ENCODE measurements around the gene FMOD.
A peak's percentile ranks its signal among the peaks of the same experiment; 100 is the strongest.
"Not testable (repeated sequence)": the region's sequence is repeated elsewhere in the genome, so short reads cannot be mapped to it uniquely, and the experiment has no call there.

FMOD gene

DNA sequence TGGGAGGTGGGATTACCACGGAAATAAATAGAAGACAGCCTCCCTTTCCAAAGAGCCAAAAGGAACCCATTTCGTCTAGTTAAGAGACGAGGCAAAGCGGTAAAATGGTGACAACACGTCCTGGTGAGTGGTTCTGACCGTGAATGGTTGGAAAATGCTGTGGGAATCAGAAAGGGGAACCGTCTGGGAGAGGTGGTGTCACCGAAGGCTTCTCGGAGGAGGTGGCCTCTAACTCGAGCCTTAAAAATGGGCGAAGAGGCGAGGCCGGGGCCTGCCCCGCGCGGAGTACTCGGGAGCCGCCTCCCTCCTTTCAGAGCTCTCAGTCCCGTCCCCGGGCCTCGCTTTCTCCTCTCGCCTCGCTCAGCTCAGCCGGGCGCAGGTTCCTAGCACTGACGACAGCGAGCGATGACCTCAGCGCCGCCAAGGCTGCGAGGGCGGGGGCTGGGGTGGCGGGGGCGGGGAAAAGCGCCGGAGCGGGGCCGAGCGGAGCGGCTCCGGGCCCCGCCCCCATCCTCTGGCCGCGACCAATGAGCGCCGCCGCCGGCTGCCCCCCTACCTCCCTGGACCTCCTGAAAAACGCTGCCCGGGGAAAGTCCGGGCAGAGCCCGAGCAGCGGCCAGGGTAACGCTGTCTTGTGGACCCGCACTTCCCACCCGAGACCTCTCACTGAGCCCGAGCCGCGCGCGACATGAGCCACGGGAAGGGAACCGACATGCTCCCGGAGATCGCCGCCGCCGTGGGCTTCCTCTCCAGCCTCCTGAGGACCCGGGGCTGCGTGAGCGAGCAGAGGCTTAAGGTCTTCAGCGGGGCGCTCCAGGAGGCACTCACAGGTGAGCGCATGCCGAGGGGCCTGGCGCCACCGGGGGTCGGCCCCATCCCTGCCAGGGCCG, 45.8 kb downstream of the FMOD start, which contains the start of gene BTG2:
BTG2 (plus strand) TSS at position 601 of the 890 bp plus-strand sequence; CDS start at position 689, 88 bp downstream.
- DNase-seq: peak; percentile 96

DNA sequence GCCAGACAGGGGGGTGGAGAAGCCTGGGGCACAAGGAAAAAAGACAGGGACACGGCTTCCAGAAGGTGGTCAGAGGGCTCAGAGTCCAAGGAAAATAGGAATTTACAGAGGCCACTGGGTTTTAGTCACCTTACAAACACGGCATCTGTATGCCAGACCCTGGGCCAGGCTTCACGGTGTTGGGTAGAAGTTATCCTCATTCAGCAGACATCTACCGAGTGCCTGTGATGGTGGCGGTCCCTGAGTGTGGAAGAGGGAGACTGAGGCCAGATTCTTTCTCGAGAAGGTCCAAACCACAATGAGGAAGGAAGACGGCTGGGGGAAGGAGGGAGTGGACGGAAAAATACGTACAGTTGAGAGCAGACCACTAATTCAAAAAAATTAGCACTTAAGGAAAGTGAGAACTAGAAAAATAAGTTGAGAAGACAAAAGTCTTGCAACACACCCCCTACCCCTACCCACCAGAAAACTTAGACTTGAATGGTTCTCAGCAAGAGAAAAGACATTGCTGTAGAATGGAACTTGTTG, 46.5 kb downstream of the FMOD start:
- peak; percentile 47 for DNase-seq

DNA sequence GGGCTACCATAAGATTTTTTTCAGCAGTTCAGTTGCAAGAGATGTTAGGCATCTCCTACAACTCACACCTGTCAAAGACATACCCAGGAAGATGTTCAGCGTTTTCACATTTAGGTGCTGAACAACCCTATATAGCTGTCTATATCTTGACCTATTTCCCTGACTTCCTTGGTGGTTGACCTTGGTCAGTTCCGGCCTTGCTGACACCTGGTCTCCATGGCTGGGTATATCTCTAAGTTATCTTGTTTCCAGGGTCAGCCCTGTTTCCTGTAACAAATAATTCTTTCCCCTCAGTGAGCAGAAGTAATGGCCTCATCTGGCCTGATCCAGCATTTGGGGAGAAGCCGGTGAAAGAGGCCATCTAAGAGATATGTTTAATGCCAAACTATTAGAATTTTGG, 48.0 kb downstream of the FMOD start:
- no peak for DNase-seq

DNA sequence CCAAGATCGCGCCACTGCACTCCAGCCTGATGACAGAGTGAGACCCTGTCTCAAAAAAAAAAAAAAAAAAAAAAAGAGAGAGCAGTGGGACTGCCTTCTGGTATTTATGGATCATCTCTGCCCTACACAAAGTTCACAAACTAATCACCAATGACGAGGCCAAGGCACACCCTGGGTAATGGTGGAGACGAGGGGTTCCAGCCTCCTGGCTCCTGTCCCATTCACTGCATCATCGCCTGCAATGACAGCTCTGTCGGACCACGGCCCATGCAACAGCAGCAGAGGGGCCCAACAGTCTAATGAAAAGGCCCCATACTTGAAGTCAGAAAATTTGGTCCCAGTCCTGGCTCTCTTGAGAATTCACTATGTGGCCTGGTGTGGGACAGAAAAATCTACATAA, 48.5 kb downstream of the FMOD start:
- DNase-seq: no peak

DNA sequence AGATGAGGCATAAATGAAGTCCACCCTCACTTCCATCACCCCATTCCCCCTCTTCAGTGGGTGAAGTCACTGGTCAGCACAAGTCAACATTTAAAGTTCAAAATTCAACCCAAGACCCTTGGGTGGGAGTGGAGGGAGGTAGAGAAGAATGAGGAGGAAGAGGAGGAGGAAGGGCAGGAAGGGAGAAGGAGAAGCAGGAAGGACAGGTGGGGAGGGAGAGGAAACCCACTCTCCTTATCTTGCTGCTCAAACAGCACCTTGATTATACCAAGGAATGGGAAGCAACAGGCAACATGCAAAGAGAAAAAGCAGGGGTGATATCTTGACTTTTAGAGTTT, 49.6 kb downstream of the FMOD start:
- no peak for DNase-seq

DNA sequence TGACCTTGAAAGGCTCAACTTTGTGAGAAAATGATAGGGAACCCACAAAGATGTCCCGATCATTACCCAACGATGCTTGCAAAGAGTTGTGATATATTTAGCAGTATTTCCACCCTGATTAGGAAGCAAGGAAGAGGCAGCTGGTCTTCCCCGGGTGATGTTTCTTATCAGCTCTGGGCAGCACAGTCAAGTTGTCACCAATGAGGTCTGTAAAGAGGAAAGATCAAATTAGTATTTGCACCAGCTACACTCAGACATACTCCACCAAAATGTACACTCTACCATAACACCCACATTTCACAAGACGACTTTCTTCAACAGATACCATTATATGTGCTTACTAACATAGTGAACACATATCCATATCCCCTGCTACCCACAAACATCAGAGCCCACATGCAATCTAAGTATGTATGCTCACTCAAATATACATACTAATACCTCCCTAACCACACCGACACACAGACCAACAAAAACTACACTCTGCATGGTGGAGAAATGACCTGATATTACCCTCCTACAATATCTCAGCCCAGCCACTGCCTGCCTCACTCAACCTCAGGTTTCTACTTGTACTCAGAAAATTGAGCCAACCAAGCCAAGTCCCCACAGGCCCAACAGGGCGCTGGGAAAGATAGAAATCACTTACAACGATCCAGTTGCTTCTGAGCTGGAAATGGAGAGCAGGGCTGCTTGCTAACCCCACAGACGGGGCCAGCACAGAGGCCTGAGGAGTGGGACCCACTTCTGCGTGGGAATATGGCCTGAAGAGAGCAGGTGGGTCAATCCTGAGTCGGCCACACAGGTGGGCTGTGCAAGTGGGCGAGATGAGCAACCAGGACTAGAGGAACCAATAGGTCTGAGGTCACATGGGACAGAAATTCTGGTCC, 50.2 kb downstream of the FMOD start:
- no peak for DNase-seq

DNA sequence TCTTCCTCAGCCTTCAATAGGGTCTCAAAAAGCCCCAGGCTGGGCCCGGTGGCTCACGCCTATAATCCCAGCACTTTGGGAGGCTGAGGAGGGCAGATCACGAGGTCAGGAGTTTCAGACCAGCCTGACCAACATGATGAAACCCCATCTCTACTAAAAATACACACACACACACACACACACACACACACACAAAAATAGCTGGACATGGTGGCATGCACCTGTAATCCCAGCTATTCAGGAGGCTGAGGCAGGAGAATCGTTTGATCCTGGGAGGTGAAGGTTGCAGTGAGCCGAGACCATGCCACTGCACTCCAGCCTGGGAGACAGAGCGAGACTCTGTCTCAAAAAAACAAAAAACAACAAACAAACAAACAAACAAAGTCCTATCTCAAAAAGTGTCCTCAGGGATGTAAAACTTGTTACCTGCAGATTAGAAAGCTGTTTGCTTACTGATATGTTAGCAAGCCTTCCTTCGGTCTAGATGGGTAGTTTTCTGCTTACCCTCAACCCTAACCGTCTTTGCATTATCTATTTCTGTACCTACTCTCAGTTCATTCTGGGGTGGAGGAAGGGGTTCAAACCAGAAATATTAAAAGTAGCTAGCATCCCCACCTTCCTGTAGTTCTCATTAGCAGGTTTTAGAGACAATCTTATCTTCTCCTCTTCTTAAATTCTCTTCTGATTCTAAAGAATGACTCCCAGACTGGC, 51.0 kb downstream of the FMOD start:
- DNase-seq: not testable (repeated sequence)

DNA sequence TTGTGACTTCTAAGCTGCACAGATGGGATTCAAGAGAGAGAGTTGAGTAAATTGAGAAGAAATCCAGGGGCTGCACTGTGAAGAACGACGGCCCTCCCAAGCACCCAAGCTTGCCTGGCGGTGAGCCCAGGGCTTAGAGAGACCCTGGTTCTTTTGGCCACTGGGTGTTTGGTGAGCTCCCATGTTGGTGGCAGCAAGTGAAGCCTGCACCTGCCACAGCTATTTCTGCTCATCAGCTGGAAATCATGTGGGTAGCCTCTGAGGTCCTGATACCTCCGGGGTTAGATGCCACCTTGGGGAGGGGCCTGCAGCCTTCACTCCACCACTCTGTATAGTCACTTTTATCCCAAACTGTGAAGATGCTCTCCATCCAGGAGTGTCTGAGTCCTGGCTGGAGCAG, 51.8 kb downstream of the FMOD start:
- DNase-seq: no peak

DNA sequence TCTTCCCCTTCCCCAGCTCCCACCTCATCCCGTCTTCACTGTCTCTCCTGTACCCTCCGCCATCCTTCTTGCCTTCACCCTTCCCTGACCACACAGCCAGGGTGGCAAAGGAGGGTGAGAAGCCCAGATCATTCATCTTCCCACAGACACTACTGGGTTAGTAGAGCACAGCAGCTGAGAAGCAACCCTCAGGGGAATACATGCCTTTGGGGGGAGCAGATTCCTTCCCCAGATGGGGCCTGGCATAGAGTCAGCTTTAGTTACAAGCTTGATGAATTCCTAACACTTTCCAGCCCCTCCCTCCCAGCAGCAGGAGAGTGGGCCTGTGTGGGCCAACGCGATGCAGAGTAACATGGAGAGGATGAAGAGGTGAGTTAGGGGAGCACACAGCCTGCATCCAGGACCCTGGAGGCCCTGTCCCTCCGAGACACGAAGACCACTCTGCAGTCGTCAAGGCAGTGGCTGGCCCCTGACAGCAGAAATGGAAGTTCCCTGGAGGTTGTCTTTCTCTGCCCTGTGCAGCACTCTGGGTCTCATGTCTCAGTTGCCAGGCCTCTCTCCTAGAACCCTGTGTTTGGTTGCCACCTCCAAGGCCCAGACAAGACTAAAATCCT, 54.4 kb downstream of the FMOD start:
- DNase-seq: no peak

DNA sequence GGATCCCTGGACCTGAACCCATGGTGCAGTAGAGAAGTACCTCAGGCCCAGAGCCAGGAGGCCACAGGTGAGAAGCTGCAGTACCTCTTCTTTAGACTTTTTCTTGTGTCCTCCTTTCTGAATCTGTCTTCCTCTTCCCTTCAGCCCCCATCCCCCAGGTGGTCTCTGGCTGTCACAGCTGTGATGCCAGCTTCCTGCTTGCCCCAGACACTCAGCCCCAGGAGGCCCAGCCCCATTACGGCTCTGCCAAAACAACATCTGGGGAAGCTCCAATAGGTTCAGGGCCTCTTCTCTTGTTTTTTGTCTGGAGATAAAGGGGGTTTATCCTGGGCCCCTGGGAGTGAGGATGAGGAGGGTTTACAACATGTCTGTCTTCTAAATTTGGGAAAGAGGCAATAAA, 55.1 kb downstream of the FMOD start:
- no peak for DNase-seq

DNA sequence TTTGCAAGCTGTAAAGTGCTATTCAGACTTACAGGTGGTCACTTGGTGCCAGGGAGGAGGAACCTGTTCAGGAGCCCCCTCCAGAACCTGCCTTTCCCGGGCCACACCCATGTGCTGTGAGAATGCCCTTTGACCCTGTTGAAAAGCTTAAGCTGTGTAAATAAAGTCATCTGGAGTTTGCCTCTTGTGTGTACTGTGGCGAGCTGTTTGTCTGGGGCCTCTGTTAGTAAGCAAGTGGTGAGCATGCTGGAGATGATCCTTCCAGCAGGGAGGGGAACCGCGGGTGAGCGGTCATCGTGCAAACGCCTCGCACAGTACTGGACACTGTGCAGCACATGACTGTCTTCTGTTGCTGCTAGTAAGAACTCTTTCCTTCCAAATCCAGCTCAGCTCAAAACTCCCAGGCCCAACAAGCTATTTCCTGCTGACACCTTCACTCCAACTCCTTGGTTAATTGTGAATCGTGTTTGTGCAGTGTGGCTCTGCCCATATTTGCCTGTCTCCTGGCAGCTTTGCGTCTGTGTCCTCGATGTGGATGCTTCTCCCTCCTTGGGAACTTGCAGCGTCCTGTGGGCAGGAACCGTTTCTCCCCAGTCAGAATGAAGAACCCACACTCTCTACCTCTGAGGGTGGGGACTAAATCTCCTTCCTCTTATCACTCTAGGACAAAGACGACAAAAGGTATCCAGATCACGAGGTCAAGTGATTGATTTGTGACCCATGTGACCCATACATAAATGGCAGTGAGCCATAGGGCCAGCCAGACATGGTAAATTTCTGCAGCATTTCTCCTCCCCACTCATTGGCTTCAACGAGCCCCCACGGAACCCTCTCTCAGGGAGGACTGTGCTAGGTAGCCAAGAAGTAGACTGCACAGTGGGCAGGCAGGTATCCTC, 59.5 kb downstream of the FMOD start:
- DNase-seq: no peak
